Measurements from ENCODE around the gene BHMT.
A peak's percentile ranks its signal among the peaks of the same experiment; 100 is the strongest.
"Not testable (repeated sequence)": the region's sequence is repeated elsewhere in the genome, so short reads cannot be mapped to it uniquely, and the experiment has no call there.

BHMT gene

DNA sequence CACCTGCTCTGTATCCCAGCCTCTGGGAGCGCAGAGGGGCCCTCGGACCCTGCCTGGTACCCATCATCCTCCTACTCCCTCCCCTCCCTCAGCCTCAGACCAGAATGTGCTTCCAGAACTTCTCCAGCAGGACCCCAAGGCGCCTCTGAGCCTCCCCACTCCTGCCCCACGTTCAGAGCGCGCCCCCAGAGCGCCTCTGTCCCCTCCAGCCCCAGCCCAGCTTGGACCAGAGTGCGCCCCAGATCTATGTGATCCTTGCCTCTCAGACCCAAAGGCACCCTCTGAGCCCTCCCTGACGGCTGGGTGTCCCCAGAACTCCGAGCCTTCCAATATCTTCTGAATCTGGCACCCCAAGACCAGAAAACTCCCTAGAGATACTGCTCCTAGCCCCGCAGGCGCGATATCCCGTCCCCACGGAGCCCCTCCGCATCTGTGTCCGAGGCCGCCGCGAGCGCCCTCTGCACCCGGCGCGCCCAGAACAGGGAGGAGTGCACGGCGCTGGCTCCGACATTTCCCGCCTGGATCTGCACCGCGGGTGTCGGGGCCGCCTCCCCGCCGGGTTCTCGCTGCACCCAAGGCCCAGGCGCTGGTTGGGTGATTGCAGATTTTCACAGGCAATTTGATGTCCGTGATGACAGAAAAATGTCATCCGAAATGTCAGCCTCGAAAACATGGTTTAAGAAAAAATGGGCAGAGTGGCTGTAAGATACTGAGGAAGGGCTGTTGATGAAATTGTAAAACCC, 522 bp downstream of the BHMT start:
- DNase-seq: no peak

GRCh38 chr5:79112703-79113058, 1.1 kb downstream of the BHMT start:
- DNase-seq: no peak

DNA sequence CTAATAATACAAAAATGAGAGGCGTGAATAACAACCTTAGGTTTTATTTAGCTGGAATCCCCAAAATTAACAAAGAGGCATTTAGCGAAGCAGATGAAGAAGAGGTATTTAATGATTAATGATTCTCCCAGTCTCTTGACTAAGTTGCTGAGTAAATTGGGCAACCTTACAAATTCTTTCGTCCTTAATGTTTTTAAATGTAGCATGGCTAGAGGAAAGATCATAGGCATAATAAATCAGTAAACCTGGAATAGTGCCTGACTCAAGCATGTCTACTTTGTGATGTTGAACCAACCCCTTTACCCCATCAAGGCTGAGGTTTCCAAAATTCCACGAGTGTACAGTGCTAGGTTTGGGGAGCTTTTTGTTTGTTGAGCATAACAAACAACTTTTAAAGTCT, 7.9 kb downstream of the BHMT start:
- no peak for DNase-seq

DNA sequence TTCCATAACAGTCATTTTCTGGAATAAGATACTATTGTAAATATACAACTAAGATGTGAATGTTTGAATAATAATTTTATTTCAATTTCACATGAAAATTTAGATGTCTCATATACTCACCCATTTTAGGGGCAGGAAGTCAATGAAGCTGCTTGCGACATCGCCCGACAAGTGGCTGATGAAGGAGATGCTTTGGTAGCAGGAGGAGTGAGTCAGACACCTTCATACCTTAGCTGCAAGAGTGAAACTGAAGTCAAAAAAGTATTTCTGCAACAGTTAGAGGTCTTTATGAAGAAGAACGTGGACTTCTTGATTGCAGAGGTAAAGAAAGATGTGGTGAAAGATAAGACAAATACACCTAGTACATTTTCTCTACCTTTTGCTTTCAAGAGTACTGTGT, 8.6 kb downstream of the BHMT start:
- no peak for DNase-seq

DNA sequence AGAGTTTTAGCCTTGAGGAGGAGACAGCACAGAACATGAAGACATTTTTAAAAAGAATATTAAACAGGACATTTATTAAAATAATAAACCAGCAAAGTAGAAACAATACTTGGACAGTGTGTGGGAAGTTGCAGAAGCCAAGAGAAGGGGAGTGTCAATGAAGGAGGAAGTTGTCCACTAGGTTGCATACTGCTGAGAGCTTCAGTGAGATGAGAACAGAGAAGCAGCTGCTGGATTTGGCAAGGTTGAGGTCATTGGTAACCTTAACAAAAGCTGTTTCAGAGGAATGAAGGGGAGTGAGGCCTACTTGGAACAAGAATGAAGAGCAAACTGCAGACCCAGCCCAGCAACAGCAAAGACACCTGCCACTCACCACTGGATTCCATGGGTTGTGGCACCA, 11.4 kb downstream of the BHMT start:
- DNase-seq: no peak

DNA sequence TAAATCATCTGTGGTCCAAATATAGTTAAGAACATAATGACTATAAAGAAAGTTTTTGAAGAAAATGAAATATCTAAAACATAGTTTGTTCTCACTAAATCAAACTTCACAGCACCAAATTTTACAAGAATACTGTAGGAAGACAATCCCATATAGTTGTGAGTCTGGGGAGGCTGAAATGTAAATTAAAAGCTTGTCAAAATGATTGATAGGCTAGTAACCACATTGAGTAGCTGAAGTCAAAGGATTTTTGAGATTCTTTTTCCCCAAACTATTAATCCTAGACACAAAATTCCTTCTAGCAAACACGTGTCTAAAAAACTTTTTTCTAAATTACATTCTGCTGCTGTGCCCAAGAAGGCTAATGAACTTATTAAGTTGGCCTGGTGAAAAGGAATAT, 13.0 kb downstream of the BHMT start:
- DNase-seq: no peak

DNA sequence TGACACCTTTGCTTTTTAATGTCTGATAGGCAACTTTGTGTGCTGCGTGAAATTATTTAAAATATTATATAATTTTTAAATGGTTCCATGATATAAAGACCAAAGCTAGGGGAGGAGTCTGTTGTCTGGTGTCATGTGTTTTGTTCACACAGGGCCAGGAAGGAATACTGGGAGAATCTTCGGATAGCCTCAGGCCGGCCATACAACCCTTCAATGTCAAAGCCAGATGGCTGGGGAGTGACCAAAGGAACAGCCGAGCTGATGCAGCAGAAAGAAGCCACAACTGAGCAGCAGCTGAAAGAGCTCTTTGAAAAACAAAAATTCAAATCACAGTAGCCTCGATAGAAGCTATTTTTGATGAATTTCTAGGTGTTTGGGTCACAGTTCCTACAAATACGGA, 19.2 kb downstream of the BHMT start:
- no peak for DNase-seq

- DNase-seq: no peak
Observed at GRCh38 chr5:79133121-79133656, 21.6 kb downstream of the BHMT start.

DNA sequence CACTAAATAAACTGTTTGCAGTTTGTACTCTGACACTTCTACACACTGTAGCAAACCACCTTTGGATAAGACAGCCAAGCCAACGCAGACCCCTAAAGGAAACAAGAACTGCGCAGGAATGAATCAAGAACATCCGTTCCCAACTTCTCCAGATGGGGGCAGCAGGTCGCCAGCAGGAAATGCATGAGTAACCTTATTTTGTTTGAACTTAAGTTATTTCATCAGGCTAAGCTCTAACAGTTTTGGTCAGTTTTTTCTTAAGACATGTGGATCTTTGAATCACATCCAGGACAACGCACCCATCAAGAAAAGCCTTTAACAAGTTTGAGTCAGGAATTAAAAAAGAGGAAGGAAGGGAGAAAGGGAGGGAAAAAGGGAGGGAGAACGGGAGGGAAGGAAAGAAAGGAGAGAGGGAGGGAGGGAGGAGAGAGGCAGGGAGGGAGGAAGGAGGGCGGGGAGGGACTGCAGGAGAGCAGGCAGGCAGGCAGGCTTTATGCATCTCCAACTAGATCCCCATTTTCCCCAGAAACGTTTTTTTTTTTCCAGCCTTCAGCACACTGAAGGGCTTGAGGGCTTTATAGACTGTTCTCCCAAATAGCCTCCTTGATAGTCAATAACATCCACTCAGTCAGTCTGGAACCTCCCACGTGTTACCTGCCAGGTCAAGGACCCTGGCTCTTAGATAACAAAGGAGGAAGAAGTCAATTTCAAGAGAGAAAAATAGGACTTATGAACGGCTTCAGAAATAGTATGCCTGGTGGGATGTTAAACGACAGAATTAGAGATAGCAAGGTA, 22.2 kb downstream of the BHMT start:
- DNase-seq: peak; percentile 62

GRCh38 chr5:79135790-79136553, 24.4 kb downstream of the BHMT start:
- no peak for DNase-seq

- no peak for DNase-seq
Observed at GRCh38 chr5:79136618-79137017, 25.0 kb downstream of the BHMT start.

GRCh38 chr5:79140553-79140952, 28.9 kb downstream of the BHMT start:
- DNase-seq: no peak

DNA sequence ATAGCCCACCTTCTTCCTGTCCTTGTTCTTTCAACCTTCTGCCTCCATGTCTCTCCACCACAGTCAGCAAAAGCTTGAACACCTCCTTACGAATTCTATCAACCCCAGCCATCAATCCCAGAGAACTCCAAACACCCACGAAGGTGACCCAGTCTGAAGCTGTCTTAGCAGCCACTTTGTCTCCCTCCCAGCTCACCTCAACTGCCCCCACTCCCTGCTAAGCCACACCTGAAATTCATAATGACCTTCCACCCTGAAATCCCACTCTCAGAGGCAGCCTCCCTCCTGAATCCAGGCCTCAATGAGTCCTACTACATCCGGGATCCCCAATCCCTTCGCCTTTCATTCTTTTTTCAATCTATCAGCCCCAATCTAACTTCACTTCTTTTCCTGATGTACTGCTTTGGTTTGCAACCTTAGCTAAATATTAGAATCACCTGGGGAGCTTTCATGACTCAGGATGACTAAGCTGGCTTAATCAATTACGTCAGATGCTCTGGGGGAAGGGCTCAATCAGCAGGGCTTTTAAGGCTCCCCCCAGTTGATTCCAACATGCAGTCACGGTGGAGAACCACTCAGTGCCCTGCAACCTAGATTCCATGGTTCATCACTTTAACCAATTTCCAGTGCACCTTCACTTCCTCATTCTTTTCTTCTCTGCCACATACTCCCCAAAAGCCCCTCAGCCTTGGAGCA, 32.2 kb downstream of the BHMT start:
- DNase-seq: no peak

DNA sequence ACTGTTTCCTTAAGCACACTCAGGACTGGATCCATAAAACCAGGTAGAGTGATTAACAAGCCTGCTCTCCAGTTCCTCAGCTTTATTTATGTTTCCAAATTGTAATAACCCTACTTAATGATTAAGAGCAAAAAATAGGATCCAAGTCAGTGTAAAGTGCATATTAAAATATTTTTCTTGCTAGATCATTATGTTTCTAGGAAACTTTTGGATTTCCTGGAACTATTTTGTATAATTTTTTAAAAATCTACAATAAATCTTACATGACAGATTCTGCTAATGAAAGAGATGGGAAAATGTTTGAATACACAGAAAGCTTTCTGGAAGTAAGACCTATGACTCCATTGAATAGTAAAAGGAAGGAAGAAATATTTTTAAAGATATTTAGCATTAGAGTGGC, 35.5 kb downstream of the BHMT start:
- no peak for DNase-seq

GRCh38 chr5:79149433-79149832, 37.8 kb downstream of the BHMT start:
- no peak for DNase-seq

DNA sequence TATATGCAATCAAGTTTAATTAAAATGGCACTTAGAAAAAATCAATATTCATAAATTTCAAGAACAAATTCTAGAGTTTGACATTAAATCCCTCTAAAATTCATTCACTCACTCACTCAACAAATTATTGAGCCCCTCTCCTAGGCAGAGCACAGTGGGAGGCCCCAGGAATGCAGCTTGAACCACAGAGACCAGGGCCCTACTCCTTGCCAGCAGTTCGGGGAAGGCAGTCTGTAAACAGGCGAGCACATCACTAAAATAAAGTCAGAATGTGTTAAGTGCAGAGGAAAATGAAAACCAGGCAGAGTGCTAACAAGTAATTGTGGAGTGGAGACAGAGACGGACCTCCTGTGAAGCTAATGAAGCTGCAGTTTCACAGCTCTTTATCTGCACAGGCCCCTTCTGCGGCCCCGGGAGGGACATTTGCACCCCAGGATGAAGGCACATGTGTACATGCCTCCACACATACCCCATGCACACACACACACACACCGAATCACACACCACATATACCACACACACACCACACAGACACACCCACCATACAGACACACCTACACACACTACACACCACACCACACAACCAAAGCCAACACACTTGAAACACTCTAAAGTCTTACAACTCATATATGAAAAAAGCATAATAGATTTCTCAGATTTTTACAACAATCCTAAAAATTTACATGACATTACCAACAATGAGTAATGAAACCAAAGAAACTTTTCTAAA, 40.5 kb downstream of the BHMT start:
- DNase-seq: no peak

DNA sequence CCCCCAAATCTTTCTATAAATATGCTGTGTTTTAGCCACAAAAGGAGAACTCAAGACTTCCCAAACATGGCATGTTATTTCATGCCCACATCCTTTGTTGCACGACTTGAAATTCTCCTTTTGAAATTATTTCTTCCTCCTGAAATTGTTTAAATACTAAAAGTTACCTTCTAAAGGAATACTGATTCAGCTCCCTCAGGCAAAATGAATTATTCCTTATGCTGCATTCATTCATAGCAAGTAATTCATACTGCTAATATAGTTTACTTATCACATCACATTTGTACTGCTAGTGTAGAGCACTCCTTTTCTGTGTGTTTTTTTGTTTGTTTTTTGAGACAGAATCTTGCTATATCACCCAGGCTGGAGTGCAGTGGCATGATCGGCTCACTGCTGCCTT, 45.7 kb downstream of the BHMT start:
- no peak for DNase-seq

GRCh38 chr5:79161647-79162046, 50.0 kb downstream of the BHMT start:
- not testable (repeated sequence) for DNase-seq

DNA sequence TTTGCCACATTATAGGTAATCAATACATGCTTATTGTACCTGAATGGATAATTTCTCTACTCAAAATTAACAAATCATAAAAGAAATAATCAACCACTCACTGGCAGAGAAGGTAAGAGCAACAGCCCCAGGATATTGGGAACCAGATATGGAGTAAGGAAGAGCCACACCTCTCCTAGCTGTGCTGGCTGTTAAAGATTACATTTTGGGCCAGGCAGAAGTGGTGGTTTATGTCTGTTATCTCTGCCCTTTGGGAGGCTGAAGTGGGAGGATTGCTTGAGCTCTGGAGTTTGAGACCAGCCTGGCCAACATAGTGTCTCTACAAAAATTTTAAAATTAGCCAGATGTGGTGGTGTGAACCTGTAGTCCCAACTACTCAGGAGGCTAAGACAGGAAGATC, 56.4 kb downstream of the BHMT start:
- no peak for DNase-seq

DNA sequence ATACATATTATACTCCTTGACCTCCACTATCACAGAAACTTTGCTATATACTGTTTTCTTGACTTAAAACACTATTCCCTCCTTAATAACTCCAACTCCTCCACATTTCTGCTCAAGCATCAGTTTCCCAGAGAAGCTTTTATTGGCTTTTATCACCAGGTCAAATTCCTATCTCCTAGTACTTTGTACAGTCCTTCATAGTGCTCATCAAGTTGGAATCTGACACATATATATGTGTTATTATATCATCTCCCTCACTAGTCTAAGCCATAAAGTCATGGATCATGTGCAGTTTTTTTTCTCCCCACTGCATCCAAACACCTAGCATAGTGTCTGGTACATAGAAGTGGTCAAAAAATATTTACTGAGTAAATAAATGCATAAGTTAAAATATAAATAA, 59.1 kb downstream of the BHMT start:
- no peak for DNase-seq

- no peak for DNase-seq
Observed at GRCh38 chr5:79171635-79172245, 60.1 kb downstream of the BHMT start.

GRCh38 chr5:79172269-79172668, 60.7 kb downstream of the BHMT start:
- no peak for DNase-seq
